Mesenchymal stem cell (in vitro differentiated cells and primary cell): Measurements from ENCODE around the gene ABCA4.

Experiments
- DNase-seq: peaks from one replicate; pipeline ENCODE4 v3.0.0-alpha.2; 2013
- H2AFZ ChIP-seq: one replicate; pipeline ENCODE4 v1.6.1; 2013; ENCODE audit warnings: low read depth, mild to moderate bottlenecking, control low read depth, inconsistent platforms, low read length, moderate library complexity
- H2AK5ac ChIP-seq: 2 replicates; pipeline ENCODE4 v1.6.1; 2013; ENCODE audit warnings: low read length, moderate library complexity, mild to moderate bottlenecking, inconsistent platforms; ENCODE audit not compliant: severe bottlenecking
- H2BK120ac ChIP-seq: one replicate; pipeline ENCODE4 v1.6.1; 2013; ENCODE audit warnings: low read depth, mild to moderate bottlenecking, inconsistent platforms, low read length, moderate library complexity
- H2BK12ac ChIP-seq, 2 experiments: one replicate each; pipeline ENCODE4 v1.6.1; 2013; ENCODE audit warnings: inconsistent platforms in 2 of 2, low read length in 2 of 2, mild to moderate bottlenecking in 2 of 2, moderate library complexity in 2 of 2, control low read depth in 1 of 2
- H2BK15ac ChIP-seq: one replicate; pipeline ENCODE4 v1.6.1; 2013; ENCODE audit warnings: mild to moderate bottlenecking, low read depth, inconsistent platforms; ENCODE audit not compliant: poor library complexity, severe bottlenecking
- H2BK5ac ChIP-seq: 2 replicates; pipeline ENCODE4 v1.6.1; 2013; ENCODE audit warnings: low read depth, mild to moderate bottlenecking, low read length, control low read depth, inconsistent platforms; ENCODE audit not compliant: poor library complexity, severe bottlenecking
- H3K14ac ChIP-seq, 2 experiments: one replicate each; pipeline ENCODE4 v1.6.1; 2013; ENCODE audit warnings: inconsistent platforms in 2 of 2, low read length in 2 of 2, control low read depth in 1 of 2, mild to moderate bottlenecking in 1 of 2, moderate library complexity in 1 of 2
- H3K18ac ChIP-seq, 2 experiments: one replicate each; pipeline ENCODE4 v1.6.1; 2013; ENCODE audit warnings: inconsistent platforms in 2 of 2, low read length in 2 of 2, control low read depth in 1 of 2, low read depth in 1 of 2, mild to moderate bottlenecking in 1 of 2
- H3K23ac ChIP-seq, 2 experiments: one replicate each; pipeline ENCODE4 v1.6.1; 2013; ENCODE audit warnings: inconsistent platforms in 2 of 2, low read length in 2 of 2, mild to moderate bottlenecking in 2 of 2, moderate library complexity in 2 of 2, control low read depth in 1 of 2
- H3K27ac ChIP-seq: 2 replicates; pipeline ENCODE4 v1.5.1; 2013; ENCODE audit warnings: mild to moderate bottlenecking, moderate library complexity, low read length, control low read depth, inconsistent platforms; ENCODE audit not compliant: poor library complexity, severe bottlenecking
- H3K27me3 ChIP-seq, 2 experiments: 2 replicates each; pipeline versions ENCODE4 v1.6.1 to v1.7.0; 2013; ENCODE audit warnings: low read length in 2 of 2, mild to moderate bottlenecking in 2 of 2, moderate library complexity in 2 of 2, control low read depth in 1 of 2, inconsistent platforms in 1 of 2; ENCODE audit not compliant: control insufficient read depth in 1 of 2, insufficient read depth in 1 of 2
- H3K36me3 ChIP-seq, 2 experiments: 2 replicates each; pipeline versions ENCODE4 v1.6.1 to v1.7.0; 2013; ENCODE audit warnings: low read length in 2 of 2, control low read depth in 1 of 2, inconsistent platforms in 1 of 2, low read depth in 1 of 2, mild to moderate bottlenecking in 1 of 2; ENCODE audit not compliant: insufficient read depth in 2 of 2, control insufficient read depth in 1 of 2
- H3K4ac ChIP-seq, 2 experiments: one replicate each; pipeline ENCODE4 v1.6.1; 2013; ENCODE audit warnings: inconsistent platforms in 2 of 2, low read length in 2 of 2, mild to moderate bottlenecking in 2 of 2, moderate library complexity in 2 of 2, control low read depth in 1 of 2, low read depth in 1 of 2
- H3K4me1 ChIP-seq: 2 replicates; pipeline ENCODE4 v1.6.1; 2013; ENCODE audit warnings: low read depth, low read length, control low read depth; ENCODE audit not compliant: control insufficient read depth, insufficient read depth
- H3K4me2 ChIP-seq: 2 replicates; pipeline ENCODE4 v1.6.1; 2013; ENCODE audit warnings: low read length, mild to moderate bottlenecking, inconsistent platforms; ENCODE audit not compliant: poor library complexity, severe bottlenecking
- H3K4me3 ChIP-seq, 2 experiments: 2 replicates each; pipeline versions ENCODE4 v1.5.1 to v1.7.0; 2013; ENCODE audit warnings: low read length in 2 of 2, mild to moderate bottlenecking in 2 of 2, control low read depth in 1 of 2, low read depth in 1 of 2; ENCODE audit not compliant: insufficient read depth in 1 of 2
- H3K79me1 ChIP-seq: replicated peaks from 2 replicates; pipeline ENCODE4 v1.6.1; 2013; ENCODE audit warnings: mild to moderate bottlenecking, control low read depth, low read length, inconsistent platforms; ENCODE audit not compliant: poor library complexity, severe bottlenecking
- H3K9ac ChIP-seq: 2 replicates; pipeline ENCODE4 v1.7.0; 2013; ENCODE audit warnings: mild to moderate bottlenecking, low read length, moderate library complexity
- H3K9me3 ChIP-seq: 2 replicates; pipeline ENCODE4 v1.7.0; 2013; ENCODE audit warnings: mild to moderate bottlenecking, low read length; ENCODE audit not compliant: control insufficient read depth
- H4K8ac ChIP-seq: one replicate; pipeline ENCODE4 v1.6.1; 2013; ENCODE audit warnings: inconsistent platforms, mild to moderate bottlenecking, low read length, moderate library complexity
- H4K91ac ChIP-seq: one replicate; pipeline ENCODE4 v1.6.1; 2013; ENCODE audit warnings: mild to moderate bottlenecking, low read length, inconsistent platforms
- WGBS: methylation state at CpG from one replicate; pipeline ENCODE4 v1.1.7; 2013; ENCODE audit warnings: mixed read lengths; 5-methylcytosine and 5-hydroxymethylcytosine counted together

Gene ABCA4

GRCh38 chr1:93961906-93962305 lies 159.0 kb downstream of the ABCA4 start:
- no peak overlapping the region for H2BK120ac ChIP-seq
- no peak overlapping the region for H2AK5ac ChIP-seq
- H3K4me2 ChIP-seq = no peak overlapping the region
- peaks cover 2% of the 10 kb centered on the region for H3K4me1 ChIP-seq
- H2BK5ac ChIP-seq = no peak overlapping the region
- H2BK12ac ChIP-seq = no peak overlapping the region
- no peaks in the 10 kb centered on the region for H3K36me3 ChIP-seq
- no peak overlapping the region for H2BK15ac ChIP-seq
- H4K8ac ChIP-seq = no peak overlapping the region
- no peak overlapping the region for H3K4me3 ChIP-seq
- no peak overlapping the region for H3K18ac ChIP-seq
- no peak overlapping the region for H3K23ac ChIP-seq
- H3K9me3 ChIP-seq = peaks cover 7% of the 10 kb centered on the region
- no peaks in the 10 kb centered on the region for H3K27me3 ChIP-seq
- DNase-seq = no peak
- no peak overlapping the region for H4K91ac ChIP-seq
- H3K79me1 ChIP-seq = no peaks in the 10 kb centered on the region
- 94% methylated on average over 3 of the region's 3 CpGs for WGBS
- H3K4ac ChIP-seq = peak overlapping the region in 1 of 2 experiments; percentile 10
- H3K9ac ChIP-seq = no peak overlapping the region
- H3K27ac ChIP-seq = no peak overlapping the region
- H3K14ac ChIP-seq = no peak overlapping the region
- H2AFZ ChIP-seq = no peak overlapping the region

GRCh38 chr1:93961443-93961842 lies 159.5 kb downstream of the ABCA4 start:
- no peak overlapping the region for H2AFZ ChIP-seq
- 93% methylated on average over 2 of the region's 2 CpGs for WGBS
- no peak overlapping the region for H2AK5ac ChIP-seq
- no peak overlapping the region for H2BK5ac ChIP-seq
- DNase-seq = no peak
- peak overlapping the region in 1 of 2 experiments; percentile 10 for H3K4ac ChIP-seq
- H2BK120ac ChIP-seq = no peak overlapping the region
- H3K4me1 ChIP-seq = peaks cover 2% of the 10 kb centered on the region
- H3K4me3 ChIP-seq = no peak overlapping the region
- no peaks in the 10 kb centered on the region for H3K27me3 ChIP-seq
- H3K9me3 ChIP-seq = peaks cover 10% of the 10 kb centered on the region
- no peak overlapping the region for H3K4me2 ChIP-seq
- no peak overlapping the region for H3K18ac ChIP-seq
- H3K27ac ChIP-seq = no peak overlapping the region
- H3K23ac ChIP-seq = no peak overlapping the region
- no peak overlapping the region for H4K8ac ChIP-seq
- H2BK15ac ChIP-seq = no peak overlapping the region
- H3K79me1 ChIP-seq = no peaks in the 10 kb centered on the region
- H4K91ac ChIP-seq = no peak overlapping the region
- H2BK12ac ChIP-seq = no peak overlapping the region
- H3K36me3 ChIP-seq = no peaks in the 10 kb centered on the region
- no peak overlapping the region for H3K14ac ChIP-seq
- H3K9ac ChIP-seq = no peak overlapping the region

GRCh38 chr1:93960641-93961147 lies 160.3 kb downstream of the ABCA4 start:
- Histone ChIP-seq H3K4ac (no peak overlapping the region), H4K91ac (no peak overlapping the region), H2AFZ (no peak overlapping the region), H3K27ac (no peak overlapping the region), H3K23ac (no peak overlapping the region), H3K79me1 (no peaks in the 10 kb centered on the region), H3K36me3 (no peaks in the 10 kb centered on the region), H2BK120ac (no peak overlapping the region), H3K9me3 (peaks cover 18% of the 10 kb centered on the region), H3K27me3 (no peaks in the 10 kb centered on the region), H3K4me1 (peaks cover 2% of the 10 kb centered on the region), H2BK5ac (no peak overlapping the region), H2BK15ac (no peak overlapping the region), H2AK5ac (no peak overlapping the region), H3K9ac (peak overlapping the region; percentile 10), H3K14ac (no peak overlapping the region), H3K18ac (no peak overlapping the region), H2BK12ac (no peak overlapping the region), H3K4me3 (no peak overlapping the region), H4K8ac (no peak overlapping the region), H3K4me2 (no peak overlapping the region)
- DNase-seq = no peak
- 76% methylated on average over 3 of the region's 3 CpGs for WGBS

- H4K8ac ChIP-seq = peak overlapping the region; percentile 7
Observed at GRCh38 chr1:93959413-93959812, 161.5 kb downstream of the ABCA4 start.

More at GRCh38 chr1:93959413-93959812, 161.5 kb downstream of the ABCA4 start:
- no peaks in the 10 kb centered on the region for H3K36me3 ChIP-seq
- H4K91ac ChIP-seq = no peak overlapping the region
- no peak overlapping the region for H3K27ac ChIP-seq
- H2BK12ac ChIP-seq = no peak overlapping the region
- H2AK5ac ChIP-seq = no peak overlapping the region
- H3K18ac ChIP-seq = no peak overlapping the region
- no peak overlapping the region for H3K4me2 ChIP-seq
- no peak overlapping the region for H2BK120ac ChIP-seq
- H2BK15ac ChIP-seq = no peak overlapping the region
- H3K9me3 ChIP-seq = peaks cover 28% of the 10 kb centered on the region
- H3K9ac ChIP-seq = no peak overlapping the region
- no peak overlapping the region for H3K4ac ChIP-seq
- no peak overlapping the region for H3K14ac ChIP-seq
- no peak for DNase-seq
- H3K79me1 ChIP-seq = no peaks in the 10 kb centered on the region
- 69% methylated on average over 3 of the region's 5 CpGs for WGBS
- H3K27me3 ChIP-seq = no peaks in the 10 kb centered on the region
- H2AFZ ChIP-seq = no peak overlapping the region
- no peak overlapping the region for H3K23ac ChIP-seq
- H3K4me1 ChIP-seq = peaks cover 2% of the 10 kb centered on the region
- H2BK5ac ChIP-seq = no peak overlapping the region
- H3K4me3 ChIP-seq = no peak overlapping the region
